GM18867 (cell line): ENCODE measurements around the gene DBX2.
"Not testable (repeated sequence)": the region's sequence is repeated elsewhere in the genome, so short reads cannot be mapped to it uniquely, and the experiment has no call there.

ENCODE experiments used
- ATAC-seq: cut with Tn5 transposase; IDR thresholded peaks from one replicate; pipeline ENCODE4 v1.9.1; 2021; ENCODE audit warnings: mild to moderate bottlenecking, moderate library complexity; ENCODE audit not compliant: unreplicated experiment

DBX2 gene

DNA sequence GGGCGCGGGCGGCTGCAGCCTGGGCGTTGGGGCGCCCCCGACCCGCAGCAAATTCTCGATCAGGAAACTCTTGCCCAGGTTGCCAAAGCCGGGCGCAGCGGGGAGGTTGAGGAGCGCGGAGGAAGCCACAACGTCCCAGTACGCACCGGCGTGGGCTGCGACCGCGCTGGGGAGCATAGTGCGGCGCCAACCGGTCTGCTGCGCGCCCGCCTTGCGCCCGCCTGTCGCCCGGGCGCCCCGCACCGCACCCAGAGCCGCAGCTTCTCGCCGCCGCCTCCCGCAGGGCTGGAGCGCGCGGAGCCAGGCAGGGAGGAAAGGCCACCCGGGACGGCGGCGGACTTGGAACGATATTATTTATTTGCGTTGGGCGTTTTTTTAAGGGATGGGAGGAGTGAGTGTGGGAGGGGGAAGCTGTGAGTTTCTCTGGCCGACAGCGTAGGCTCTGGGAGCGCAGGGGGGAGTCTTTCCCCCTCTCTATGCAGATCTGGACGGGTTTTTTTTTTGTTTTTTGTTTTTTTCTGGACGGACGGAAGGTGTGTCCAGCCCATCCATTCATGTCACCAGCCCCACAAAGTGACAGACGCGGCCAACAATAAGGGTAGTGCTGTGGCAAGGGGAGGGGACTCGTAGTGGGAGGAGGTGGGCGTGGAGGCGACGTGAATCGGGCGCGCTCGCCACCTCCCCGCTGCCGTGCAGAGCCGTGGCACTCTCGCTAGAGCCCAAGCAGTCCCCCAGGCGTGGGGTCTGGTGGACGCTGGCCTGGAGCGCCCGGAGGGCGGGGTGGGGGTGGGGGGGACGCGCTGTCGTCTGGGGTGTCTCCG is at the start of gene DBX2:
Gene DBX2, minus strand, starts transcription at position 349 of the 821 bp plus-strand sequence. Its CDS starts 172 bp downstream, at position 177.
- ATAC-seq, result no peak

DNA sequence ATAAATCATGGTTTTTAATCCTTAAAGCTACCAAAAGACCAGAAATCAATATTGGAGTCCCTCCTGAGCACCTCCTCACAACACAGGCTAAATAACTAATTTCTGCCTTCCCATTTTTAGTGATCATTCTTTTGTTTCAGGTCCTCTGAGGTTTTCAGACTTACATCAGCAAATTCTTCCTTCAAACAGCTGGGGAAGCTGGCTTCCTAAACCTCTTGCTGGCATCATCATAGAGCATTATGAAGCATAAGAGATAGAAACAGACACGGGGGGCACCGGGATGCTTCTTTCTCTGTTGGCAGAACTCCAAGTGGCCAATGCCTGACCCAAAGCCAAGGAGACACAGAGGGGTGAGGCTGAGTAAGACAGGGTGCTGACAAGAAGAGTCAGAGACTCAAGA is 47.9 kb upstream of the DBX2 start:
- no peak for ATAC-seq

DNA sequence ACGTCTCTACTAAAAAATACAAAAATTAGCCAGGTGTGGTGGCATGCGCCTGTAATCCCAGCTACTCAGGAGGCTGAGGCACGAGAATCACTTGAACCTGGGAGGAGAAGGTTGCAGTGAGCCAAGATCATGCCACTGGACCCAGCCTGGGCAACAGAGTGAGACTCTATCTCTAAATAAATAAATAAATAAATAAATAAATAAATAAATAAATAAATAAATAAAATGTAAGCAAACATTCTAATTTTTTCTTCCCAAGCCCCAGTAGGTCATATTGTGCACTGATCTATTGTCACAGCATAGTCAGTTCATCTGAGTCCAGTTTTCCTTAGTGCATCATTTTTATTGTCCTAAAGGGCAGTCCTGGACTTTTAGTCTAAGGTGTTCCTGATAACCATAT is 44.5 kb upstream of the DBX2 start:
- ATAC-seq, result not testable (repeated sequence)

DNA sequence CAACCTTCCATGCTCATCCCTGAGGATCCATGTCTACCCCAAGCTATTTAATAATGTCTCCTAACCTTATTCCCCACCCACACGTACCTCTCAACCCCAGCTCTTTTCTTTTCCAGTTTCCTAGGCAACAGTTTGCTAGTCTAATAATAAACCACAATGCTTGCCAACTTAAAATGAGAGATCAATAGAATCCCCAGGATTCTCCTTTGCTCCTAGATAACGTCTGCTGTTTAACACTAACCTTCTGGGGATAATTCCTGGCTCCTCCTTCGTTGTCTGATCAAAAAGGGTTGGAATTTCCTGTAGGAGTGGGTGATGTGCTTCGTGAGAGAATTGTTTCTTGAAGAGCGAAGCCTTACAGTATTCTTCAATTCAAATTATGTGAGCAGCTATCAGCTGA is 42.2 kb upstream of the DBX2 start:
- ATAC-seq, result no peak

DNA sequence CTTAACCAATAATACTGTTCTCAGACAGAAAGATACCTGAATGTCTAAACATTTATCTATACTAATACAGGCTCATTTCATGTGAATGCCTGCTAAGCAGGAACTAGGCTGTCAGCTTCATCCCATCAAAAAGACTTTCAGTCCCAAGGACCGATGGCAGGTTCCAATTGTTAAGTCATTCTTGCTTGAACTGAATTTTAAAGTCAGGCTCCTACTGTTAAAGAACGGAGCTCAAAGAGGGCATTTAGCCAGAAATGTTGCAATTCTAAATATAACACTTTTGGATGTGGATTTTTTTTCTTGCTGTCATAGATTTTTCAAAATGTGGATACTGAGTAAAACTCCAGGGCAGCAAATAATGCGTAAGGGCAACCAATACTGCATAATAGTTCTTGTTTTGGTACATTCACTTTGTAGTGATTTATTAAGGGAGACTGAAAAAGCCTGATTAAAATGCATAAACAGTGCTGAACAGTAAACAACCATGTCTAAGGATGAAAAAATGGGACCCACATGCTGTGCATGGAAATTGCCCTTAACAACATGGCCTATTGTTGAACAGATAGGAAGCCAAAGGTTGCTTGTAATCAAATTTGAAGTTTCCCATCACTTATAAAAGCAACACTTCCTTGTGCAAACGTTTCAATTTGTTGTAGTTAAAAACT is 38.6 kb upstream of the DBX2 start:
- ATAC-seq, result no peak

DNA sequence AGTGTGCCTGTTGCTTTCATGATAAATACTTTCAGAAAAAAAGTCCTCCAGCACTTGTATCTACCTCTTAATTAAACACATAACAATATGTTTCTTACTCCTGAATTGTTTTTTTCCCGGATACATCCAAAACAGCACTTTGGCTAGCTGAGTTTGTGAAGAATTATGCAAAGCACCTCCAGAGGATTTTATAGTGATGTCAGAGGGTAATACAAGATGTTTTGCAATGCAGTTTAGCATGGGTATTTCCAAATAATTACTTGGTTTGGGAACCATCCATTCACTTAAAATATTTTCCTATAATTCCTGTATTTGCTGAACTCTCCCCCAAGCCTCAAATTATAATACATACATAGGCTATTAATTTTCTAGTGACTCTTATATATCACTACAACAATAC is 37.7 kb upstream of the DBX2 start:
- no peak for ATAC-seq

DNA sequence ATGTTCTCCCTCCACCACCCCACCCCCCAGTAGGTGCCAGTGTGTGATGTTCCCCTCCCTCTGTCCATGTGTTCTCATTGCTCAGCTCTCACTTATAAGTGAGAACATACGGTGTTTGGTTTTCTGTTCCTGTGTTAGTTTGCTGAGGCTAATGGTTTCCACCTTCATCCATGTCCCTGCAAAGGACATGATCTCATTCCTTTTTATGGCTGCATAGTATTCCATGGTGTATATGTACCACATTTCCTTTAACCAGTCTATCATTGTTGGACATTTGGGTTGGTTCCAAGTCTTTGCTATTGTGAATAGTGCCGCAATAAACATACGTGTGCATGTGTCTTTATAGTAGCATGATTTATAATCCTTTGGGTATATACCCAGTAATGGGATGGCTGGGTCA is 33.3 kb upstream of the DBX2 start:
- ATAC-seq, result not testable (repeated sequence)

DNA sequence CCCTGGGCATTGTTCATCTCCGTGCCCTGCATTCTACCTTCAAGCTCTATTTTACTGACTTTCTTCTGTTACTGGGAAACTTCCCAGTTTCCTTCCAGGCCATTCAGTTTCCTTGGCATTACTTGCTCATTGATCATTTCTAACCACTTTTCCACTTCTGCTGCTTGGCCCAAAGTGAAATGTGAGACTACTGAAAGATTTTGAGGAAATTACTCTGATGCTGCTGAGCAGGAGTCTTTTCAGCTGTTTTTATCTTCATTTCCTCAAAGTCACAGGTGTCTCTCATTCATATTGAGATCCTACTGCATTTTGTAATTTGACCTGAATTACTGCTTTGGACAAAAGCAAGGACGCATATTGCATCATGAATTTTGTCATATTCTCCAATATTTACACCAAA is 26.4 kb upstream of the DBX2 start:
- no peak for ATAC-seq

DNA sequence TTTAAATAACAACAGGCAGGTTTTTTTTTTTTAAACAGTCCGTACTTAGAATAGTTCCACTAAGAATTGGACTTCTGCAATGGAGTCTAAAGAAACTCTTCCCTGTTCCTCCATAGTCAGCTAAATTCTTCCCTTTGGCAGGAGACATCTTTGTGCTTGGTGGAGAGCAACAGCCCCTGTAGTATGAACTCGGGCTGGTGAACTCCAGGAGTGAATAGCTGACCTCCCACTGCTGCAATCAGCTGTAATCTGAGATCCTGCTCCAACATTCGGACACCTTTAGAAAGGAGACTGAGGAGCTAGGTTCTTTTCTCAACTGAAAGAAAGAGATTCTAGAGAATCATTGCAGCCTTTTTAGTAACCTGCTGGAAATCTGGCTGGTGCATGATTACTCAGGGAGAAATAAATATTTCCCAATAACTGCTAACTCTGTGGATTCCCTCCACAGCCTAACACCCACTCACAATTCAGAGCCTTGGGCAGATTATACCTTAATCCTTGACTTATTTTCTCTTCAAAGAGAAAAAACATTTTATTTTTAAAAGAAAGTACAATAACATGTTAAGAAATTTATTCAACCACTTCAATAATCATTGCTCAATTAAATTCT is 25.6 kb upstream of the DBX2 start:
- ATAC-seq, result no peak

DNA sequence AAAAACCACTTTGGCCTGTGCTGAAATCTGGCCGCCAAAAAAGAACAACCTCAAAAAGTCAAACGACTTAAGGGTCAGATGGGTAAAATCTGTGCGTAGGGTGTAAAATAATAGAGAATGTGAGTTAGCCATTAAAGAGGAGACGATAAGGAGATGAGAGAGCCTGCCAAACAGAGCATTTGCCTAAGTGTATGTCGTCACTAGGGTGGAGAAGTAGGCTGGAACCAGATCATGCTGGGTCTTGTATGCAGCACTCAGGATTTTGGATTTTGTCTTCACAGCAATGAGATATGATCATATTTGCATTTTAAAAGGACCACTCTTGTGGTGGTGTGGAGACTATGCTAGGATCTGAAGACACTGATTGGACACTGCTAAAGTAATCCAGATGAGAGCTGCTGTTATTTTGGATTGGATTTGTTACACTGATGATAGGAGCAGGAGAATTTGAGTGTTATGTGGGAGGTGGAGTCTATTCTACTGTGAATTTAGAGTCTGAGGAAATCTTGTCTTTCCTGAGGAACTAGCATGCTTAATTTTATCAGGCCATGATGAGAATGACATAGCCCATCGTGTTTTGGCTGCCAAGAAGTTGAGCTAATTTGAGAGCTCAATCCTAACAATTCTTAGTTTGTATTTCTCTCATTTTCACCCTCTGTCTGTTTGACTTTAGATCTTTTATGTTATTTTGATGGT is 24.8 kb upstream of the DBX2 start:
- ATAC-seq, result no peak

DNA sequence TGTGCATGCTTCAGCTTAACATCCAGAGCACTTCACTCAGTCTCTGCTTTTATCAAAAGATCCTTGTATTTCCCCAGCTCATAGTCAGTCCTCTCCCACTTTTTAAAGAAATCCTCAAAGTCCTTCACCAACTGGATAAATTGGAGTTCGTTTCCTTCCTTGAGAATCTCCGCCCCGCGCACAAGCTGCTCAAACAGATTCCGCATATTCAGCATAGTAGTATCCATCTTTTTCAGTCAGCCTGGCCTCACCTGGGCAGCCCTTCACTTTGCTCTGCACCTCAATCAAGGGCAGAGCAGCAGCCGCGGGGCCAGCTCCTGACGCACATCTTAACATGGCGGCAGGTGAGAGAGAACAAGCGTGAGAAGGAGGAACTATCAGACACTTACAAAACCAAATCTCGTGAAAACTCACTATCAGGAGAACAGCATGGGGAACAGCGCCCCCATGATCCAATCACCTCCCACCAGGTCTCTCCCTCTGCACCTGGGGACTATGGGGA is 14.3 kb upstream of the DBX2 start:
- no peak for ATAC-seq

DNA sequence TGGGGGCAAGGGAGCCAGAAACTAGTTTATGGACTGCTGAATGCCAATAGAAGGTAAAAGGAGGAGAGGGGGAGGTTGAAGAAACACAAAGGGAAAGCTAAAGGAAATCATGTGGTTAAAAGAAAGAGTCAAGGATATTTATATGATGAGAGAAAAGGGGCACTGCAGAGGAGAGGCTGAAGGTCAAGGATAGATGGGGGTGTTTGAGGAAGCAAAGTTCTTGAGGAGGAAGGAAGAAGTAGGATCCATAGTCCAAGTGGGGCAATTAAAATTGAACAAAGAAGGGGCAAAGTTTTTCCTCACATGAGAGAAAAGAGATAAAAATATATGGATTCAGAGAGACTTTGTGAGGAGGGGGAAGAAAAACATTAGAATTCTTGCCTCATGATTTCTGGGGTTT is 10.1 kb upstream of the DBX2 start:
- ATAC-seq, result no peak

DNA sequence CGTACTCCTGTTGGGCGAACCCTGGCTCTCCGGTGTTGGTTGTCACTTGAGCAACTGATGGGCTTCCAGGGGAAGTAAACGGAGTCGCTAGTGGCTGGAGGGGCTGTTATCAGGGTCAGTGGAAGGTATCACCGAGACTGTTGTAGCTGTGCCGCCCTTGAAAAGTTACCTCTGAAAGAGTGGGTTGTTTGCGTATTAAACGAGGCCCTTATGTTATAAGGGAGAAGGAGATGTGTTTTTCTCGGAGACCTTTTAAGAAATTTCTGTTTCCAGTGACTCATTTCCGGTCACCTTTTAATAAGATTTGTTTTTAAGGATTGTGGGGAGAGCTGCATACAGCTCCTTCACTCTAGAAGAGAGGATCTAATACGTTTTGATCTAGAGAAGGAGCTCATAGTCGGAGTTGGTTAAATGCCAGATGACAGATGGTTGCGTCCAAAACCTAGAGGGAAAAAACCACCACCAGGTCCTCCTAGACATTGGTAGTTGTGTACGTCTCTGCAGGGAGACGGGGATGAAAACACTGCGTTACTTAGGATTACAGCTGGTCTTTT is 750 bp upstream of the DBX2 start:
- no peak for ATAC-seq

DNA sequence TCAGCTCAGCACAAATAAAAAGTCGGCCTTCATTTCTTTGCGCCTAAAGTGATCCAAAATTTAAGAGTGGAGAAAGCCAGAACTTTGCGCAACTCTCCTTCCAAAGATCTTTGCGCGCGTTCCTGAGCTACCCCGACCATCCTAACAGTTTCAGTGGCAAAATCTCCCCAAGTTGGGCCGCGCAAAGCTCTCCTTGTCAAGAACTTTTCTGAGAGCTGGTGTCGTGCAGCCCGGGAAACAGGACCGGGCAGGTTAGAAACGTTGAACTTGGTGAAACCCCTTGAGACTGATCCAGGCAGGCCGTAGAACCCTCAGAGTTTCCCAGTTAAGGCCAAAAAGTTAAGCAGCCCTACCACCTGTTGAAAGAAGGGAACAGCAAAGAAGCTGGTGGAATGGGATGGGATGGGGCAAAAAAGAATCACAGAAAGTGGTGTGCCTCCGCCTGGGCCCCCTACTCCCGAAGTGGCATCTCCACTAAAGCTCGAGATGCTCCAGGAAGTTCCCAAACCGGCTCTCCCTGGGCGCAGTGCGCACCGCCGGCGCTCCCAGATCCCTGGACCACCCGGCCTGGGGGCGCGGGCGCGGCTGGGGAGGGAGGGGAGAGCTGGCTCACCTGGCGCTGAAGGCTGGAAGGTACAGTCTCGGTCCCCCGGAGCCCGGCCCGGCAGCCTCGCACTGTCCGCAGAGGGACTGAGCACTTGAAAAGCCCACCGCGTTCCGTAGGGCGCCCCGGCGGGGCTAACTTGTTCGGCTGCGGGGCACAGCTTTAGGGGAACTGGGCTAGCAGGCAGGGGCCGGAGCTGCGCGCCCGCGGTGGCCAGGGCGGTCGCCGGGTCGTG is 768 bp downstream of the DBX2 start:
- ATAC-seq, result no peak

DNA sequence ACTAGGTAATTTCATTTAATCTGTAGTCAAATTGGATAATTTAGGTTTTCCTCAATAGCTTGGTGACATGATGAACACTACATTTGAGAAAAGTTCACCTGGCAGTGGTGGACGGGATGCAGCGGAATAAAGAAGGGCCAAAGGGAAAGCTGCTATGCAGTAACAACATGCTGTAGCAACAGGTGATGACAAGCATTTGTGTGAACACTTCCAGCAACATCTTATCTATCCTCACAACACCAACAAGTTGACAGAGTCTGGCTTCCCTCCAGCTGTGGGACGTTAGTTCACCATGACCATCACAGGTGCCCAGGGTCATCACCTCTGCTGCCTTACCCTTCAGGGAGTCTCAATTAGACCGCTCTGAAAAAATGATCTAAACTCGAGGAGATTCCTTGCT is 8.3 kb downstream of the DBX2 start:
- no peak for ATAC-seq

DNA sequence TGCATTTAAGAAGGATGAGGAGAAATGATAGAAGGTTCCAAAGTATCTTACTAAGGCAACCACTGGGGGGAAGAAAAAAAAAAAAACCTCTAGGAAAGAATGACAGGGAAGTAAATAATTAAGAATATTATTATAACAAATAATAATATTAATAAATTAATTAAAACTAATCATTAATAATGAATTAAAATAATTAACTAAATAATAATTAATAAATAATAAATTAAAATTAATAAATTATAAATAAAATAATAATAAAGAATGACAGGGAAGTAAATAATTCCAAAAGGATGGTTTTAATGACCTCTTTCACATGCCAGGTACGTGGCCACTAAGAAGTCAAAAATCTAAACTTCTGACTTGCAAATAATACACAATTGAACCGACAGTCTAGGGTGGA is 9.9 kb downstream of the DBX2 start:
- no peak for ATAC-seq

DNA sequence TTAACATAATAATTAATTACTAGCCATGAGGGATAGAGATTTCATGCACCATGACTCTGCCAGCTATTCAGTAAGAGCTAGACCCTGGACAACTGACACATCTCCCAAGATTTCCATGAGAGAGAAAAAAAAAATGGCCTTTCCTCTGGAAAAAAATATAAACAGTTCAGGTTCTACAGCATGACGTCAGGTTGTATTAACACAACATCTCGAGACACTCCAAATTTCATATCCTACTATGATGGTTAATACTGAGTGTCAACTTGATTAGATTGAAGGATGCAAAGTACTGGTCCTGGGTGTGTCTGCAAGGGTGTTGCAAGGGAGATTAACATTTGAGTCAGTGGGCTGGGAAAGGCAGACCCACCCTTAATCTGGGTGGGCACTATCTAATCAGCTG is 11.1 kb downstream of the DBX2 start:
- ATAC-seq, result no peak

DNA sequence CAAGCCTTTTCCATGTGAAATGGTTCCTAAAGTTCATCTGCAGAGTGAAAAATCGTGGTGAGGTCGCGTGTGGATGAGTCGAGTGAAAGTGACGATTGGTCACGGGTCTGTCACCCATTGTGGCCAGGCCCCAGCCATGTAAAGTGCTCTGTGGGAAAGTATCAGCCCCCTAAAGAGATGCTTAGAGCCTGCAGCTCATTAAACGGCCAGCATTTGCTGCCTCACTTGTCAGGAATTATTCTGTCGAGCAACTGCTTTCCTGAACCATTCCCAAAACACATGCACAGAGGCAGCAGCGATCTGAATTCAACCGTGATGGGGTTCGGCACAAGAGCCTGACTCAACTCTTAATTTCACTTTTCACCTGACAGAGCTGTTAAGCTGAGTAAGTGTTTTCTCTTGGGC is 16.0 kb downstream of the DBX2 start:
- ATAC-seq, result no peak

DNA sequence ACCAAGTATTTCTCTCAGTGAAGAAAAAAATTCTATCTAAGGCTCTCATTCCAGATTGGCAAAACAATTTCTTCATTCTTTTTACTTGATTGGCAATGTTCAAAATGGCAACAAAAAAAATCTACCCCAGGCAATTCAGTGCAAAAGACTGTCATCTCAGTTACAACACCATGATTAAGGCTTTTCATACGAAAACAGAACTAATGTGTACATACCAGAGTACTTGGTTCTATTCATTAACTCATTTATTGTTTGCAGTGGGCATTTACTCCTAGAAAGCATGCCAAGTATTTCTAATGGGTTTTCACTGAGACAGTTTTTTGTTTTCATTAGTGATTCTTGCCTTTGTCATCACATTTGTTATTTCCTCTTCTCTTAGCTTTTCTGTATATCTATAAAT is 33.0 kb downstream of the DBX2 start:
- no peak for ATAC-seq

DNA sequence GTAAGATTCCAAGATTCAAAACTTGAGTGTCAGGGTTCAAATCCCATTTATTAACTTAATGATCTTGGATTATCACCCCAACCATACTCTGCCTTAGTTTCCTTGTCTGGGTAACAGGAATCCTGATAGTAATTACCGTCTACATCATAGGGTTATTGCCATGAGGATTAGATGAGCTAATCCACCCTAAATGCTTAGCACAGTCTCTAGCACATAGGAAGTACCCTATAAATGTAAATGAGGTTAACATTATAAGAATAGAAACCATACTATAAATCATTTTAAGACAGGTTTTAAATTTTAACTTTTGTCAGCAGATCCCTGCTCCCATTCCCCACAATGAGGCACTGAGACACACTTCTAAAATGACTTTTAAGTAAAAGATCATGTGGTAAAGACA is 36.5 kb downstream of the DBX2 start:
- ATAC-seq, result no peak
